Jurkat, Clone E6-1 (cell line): Measurements from ENCODE around the gene XPOT. TPM values are rescaled to one million over a fixed set of nuclear protein-coding genes. Genes with fewer than 3 reads are reported as not detected.
"Not testable (repeated sequence)": the region's sequence is repeated elsewhere in the genome, so short reads cannot be mapped to it uniquely, and the experiment has no call there.

Source experiments
- DNase-seq: peaks from one replicate; pipeline ENCODE4 v3.0.0-alpha.2; 2011; ENCODE audit warnings: low read depth, low spot score
- H3K4me3 ChIP-seq: 2 replicates; pipeline ENCODE4 v1.5.1; 2011; ENCODE audit warnings: mild to moderate bottlenecking, low read length, control low read depth, moderate library complexity
- polyA plus RNA-seq: library from polyadenylated mRNA; unstranded; fragments of >200 nt; gene quantifications from one replicate; pipeline ENCODE4 v1.2.1, GENCODE V29; 2012; ENCODE audit warnings: missing spikeins; ENCODE audit not compliant: insufficient read length, insufficient read depth

Gene XPOT, protein sequence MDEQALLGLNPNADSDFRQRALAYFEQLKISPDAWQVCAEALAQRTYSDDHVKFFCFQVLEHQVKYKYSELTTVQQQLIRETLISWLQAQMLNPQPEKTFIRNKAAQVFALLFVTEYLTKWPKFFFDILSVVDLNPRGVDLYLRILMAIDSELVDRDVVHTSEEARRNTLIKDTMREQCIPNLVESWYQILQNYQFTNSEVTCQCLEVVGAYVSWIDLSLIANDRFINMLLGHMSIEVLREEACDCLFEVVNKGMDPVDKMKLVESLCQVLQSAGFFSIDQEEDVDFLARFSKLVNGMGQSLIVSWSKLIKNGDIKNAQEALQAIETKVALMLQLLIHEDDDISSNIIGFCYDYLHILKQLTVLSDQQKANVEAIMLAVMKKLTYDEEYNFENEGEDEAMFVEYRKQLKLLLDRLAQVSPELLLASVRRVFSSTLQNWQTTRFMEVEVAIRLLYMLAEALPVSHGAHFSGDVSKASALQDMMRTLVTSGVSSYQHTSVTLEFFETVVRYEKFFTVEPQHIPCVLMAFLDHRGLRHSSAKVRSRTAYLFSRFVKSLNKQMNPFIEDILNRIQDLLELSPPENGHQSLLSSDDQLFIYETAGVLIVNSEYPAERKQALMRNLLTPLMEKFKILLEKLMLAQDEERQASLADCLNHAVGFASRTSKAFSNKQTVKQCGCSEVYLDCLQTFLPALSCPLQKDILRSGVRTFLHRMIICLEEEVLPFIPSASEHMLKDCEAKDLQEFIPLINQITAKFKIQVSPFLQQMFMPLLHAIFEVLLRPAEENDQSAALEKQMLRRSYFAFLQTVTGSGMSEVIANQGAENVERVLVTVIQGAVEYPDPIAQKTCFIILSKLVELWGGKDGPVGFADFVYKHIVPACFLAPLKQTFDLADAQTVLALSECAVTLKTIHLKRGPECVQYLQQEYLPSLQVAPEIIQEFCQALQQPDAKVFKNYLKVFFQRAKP
- 109 TPM for polyA plus RNA-seq

DNA sequence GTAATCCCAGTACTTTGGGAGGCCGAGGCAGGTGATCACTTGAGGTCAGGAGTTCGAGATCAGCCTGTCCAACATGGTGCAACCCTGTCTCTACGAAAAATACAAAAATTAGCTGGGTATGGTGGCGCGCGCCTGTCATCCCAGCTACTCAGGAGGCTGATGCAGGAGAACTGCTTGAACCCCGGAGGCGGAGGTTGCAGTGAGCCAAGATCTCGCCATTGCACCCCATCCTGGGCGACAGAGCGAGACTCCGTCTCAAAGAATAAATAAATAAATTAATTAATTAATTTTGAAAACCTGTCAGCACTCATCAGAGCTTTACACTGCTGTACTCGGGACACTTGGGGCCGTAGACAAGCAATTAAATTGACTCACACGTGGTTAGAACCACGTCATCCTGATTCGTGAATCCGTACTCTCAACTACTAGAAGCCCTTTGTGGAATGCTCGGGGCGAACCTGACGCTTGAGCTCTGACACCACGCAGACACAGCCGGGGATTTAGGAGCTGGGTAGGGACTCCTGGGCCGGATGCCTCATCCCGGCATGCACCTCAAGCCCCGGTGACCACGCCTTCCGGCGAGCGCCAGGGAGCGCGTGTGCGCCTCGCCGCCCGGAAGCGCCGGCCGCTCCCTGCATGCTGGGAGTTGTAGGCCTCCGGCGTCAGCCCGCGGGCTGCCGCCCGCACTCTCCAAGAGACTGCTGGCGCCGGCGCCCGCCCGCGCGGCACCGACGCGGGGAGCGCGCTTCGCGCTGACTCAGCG, at the start of gene XPOT:
Gene XPOT, plus strand, starts transcription at position 686 of the 763 bp plus-strand sequence. CDS start 5,644 bp downstream, outside the sequence.
- DNase-seq: peak; percentile 96
- peak within 1 kb of the TSS; percentile 79 for H3K4me3 ChIP-seq

DNA sequence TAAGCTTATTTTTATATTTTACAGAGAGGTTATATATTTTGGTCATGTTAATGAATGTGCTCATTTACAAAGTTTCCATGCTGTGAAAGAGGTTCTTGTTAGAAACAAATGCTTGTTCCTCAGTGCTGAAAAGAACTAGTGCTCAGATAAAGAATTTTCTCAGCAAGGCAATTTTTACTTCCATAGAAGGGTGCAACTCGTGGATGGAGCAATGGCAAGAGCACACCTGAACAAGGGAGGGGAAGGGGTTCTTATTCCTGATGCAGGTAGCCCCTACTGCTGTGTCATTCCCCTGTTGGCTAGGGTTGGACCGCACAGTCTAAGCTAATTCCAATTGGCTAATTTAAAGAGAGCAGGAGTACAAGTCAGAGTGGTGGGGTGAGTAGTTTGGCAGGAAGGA, 48.0 kb upstream of the XPOT start:
- H3K4me3 ChIP-seq, DNase-seq: not testable (repeated sequence)

DNA sequence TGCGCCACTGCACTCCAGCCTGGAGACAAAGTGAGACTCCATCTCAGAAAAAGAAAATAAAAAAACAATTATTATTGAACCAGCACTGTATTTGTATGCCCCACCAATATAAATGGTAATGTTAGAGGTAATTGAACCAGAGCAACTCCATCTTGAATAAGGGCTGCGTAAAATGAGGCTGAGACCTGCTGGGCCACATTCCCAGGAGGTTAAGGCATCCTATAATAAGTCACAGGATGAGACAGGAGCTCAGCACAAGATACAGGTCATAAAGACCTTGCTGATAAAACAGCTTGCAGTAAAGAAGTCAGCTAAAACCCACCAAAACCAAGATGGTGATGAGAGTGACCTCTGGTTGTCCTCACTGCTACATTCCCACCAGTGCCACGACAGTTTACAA, 43.0 kb upstream of the XPOT start:
- not testable (repeated sequence) for H3K4me3 ChIP-seq, DNase-seq

DNA sequence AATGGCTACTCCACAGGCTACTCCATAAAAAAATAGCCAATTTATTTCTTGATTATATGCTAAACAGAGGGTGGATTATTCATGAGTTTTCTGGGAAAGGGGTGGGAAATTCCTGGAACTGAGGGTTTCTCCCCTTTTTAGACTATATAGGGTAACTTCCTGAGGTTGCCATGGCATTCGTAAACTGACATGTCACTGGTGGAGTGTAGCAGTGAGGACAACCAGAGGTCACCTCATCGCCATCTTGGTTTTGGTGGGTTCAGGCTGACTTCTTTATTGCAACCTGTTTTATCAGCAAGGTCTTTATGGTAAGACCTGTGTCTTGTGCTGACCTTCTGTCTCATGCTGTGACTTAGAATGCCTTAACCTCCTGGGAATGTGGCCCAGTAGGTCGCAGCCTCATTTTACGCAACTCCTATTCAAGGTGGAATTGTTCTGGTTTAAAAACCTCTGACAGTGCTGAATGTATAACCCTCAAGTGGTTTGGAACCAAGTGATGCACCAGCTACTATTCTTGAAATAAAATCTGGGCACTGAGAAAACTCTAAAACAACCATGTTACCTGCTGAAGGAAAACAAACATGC, 41.4 kb upstream of the XPOT start:
- H3K4me3 ChIP-seq: no peak overlapping the region
- DNase-seq: no peak

DNA sequence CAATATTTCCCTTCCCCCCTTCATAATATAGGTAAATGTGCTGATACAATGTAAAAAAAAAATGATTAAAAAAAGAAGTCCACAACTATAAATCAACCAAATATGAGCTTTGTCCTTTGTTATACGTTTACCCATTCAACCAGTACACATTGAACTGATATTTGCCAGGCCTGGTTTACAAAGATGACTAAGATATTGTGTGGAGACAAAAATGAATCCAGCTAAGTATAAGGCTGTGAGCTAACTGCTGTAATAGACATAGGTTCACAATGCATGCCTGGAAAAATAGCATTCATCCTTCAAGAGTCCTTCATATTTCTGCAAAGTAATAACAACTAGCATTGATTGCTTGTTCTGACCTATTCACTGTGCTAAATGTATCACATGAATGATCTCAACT, 20.5 kb upstream of the XPOT start:
- H3K4me3 ChIP-seq: no peak overlapping the region
- DNase-seq: no peak

DNA sequence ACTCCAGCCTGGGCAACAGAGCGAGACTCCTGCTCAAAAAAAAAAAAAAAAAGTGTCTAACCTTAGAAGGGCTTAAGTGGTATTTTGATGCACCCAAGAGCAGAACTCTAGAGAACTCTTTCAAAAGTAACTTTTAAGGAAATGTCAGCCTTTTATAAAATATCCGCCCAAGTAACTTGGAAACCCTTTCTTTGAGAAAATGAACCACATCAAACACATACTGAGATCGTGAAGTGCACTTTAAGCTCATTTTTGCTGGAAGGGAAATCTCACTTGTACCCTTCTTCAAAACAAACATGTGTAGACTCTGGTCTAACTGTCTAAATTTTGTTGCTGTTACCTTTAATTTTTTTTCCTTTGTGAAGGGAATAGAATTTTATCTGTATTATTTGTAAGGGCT, 19.2 kb upstream of the XPOT start:
- no peak overlapping the region for H3K4me3 ChIP-seq

DNA sequence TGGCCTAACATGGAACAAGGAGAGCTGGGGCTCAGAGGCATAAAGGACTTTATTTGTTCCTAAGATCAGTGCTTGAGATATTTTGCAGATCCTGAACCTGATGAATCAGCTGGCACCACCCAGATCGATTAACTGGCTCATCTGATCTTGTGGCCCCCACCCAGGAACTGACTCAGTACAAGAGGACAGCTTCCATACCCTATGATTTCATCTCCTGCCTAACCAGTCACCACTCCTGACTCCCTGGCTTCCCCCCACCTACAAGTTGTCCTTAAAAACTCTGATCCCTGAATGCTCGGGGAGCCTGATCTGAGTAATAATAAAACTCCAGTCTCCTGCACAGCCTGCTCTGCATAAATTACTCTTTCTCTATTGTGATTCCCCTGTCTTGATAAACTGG, 18.7 kb upstream of the XPOT start:
- DNase-seq: no peak

More for the DNA sequence above, 19.2 kb upstream of the XPOT start:
- DNase-seq: peak; percentile 93

DNA sequence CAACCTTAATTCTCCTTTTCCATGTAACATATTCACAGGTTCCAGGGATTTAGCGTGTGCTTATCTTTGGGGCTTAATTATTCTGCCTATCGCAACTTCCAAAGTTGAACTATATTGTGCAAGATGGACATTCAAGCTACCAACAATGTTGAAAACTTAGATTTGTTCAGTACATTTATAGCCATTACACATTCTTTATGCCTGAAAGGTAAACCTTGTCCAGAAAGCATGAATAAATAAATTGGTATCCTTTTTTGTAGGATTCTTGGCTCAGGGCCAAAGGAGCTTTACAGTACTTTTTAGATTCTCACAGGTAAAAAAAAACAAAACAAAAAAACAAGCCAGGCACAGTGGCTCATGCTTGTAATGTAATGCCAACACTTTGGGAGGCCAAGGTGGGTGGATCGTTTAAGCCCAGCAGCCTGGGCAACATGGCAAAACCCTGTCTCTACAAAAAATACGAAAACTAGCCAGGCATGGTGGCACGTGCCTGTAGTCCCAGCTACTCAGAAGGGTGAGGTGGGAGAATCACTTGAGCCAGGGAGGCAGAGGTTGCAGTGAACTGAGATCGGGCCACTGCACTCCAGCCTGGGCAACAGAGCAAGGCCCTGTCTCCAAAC, 16.9 kb upstream of the XPOT start:
- DNase-seq: no peak
- H3K4me3 ChIP-seq: no peak overlapping the region

More for the DNA sequence above, 18.7 kb upstream of the XPOT start:
- no peak overlapping the region for H3K4me3 ChIP-seq

DNA sequence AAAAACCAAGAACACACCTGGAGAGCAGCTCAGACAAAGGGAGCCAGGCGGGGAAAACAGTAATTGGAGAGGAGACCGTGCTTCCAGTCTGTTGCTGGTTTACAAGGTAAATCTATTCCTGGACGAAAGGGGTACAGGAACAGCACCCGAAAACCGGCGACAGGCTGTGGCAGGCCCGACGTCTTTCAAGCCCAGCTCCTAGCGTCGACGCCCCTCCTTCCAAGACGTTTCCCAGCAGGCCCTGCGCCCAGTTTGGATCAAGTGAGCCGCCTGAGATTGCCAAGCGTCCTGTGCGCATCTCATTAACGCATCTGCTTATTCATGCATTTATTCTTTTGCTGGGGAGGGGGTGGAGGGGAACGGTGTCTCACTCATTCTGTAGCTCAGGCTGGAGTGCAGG, 15.0 kb upstream of the XPOT start:
- no peak for DNase-seq

DNA sequence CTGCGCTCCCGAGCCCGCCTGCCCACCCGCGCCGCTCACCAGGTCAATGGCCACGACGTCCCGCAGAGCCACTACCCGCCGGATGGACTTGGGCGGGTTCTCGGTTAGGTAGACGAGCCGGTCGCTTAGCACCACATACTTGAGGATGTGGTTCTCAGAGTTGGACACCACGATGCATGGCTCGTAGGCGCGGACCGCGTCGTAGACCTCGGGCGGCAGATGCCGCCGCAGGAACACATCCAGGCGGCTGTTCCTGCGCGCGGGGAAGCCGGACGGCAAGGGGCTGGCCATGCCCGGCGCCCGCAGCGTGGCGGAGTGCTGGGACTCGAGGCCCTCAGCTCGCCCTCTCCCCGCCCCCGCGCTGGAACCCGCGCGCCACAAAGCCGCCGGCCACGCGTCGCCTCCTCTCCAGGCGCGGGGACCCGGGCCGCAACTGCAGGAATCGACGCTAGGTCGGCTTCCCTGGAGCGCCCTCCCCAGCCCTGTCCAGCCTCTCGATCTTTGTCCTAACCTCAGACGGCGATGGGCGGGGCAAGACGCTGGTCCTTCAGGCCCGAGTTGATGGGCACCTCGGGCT, 13.8 kb upstream of the XPOT start, which contains the start of gene C12orf56:
Gene C12orf56, minus strand, starts transcription at position 484 of the 577 bp plus-strand sequence. Its CDS starts 193 bp downstream, at position 291.
- no peak for DNase-seq
- H3K4me3 ChIP-seq: no peak within 1 kb of the TSS

More for the DNA sequence above, 15.0 kb upstream of the XPOT start:
- H3K4me3 ChIP-seq: no peak overlapping the region

DNA sequence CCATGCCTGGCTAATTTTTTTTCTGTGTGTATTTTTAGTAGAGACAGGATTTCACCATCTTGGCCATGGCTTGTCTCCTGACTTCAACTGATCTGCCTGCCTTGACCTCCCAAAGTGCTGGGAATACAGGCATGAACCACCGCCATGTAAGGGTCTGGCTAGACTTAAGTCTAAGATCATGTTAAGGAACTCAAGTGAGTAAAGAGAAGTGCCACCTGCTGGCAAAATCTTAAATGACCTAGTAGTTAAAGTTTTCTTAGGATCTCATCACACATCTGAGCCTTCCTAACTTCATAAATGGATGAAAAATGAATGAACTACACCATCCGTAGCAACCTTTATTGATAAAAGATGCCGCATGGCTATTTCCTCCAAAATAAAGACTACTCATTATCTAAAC, 12.0 kb upstream of the XPOT start:
- peak; percentile 60 for DNase-seq

DNA sequence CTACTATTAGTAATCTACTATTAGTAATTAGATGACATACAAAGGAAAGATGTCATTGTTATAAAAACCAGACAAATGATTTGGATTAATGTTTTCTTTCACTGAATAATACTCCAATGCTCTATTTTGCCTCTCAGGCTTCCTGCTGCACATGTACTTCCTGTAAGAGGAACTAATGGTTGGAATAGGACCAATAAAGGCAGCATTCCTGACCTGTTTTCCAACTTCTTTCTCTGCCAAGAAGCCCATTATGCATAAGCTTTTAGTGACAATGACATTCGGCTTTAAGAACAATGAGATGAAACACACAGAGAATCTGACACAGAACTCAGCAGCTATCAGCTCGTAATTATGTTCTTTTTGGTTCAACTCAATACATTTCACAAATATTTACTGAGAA, 8.5 kb upstream of the XPOT start:
- DNase-seq: no peak
- no peak overlapping the region for H3K4me3 ChIP-seq

More for the DNA sequence above, 12.0 kb upstream of the XPOT start:
- H3K4me3 ChIP-seq: no peak overlapping the region

DNA sequence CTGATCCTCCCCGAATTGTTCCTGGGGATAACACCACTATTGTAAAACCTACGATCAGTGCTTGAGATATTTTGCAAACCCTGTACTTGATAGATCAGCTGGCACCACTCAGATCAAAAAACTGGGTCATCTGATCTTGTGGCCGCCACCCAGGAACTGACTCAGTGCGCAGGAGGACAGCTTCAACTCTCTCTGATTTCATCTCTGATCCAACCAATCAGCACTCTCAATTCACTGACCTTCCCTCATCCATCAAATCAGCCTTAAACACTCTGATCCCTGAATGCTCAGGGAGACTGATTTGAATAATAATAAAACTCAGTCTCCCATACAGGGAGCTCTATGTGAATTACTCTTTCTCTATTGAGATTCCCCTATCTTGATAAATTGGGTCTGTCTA, 4.2 kb upstream of the XPOT start:
- DNase-seq: no peak

DNA sequence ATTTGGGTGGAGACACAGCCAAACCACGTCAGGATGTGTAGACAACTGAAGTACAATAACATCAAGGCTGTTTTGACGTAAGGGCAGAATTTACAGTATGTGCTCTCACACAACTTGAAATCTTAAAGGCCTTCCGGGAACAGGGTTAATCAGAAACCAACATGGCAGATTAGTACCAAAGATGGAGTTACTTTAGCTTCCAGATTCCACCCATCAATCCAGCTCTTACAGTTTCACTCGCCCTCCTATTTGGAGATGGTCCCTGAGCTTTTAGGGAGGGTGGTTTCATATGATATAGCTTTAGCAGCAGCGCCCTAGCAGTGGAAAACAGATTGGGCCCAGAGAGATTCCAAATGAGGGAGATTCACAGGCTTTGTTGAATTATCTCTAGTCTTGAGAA, 2.0 kb upstream of the XPOT start:
- H3K4me3 ChIP-seq: no peak overlapping the region
- no peak for DNase-seq

More for the DNA sequence above, 4.2 kb upstream of the XPOT start:
- H3K4me3 ChIP-seq: no peak overlapping the region

DNA sequence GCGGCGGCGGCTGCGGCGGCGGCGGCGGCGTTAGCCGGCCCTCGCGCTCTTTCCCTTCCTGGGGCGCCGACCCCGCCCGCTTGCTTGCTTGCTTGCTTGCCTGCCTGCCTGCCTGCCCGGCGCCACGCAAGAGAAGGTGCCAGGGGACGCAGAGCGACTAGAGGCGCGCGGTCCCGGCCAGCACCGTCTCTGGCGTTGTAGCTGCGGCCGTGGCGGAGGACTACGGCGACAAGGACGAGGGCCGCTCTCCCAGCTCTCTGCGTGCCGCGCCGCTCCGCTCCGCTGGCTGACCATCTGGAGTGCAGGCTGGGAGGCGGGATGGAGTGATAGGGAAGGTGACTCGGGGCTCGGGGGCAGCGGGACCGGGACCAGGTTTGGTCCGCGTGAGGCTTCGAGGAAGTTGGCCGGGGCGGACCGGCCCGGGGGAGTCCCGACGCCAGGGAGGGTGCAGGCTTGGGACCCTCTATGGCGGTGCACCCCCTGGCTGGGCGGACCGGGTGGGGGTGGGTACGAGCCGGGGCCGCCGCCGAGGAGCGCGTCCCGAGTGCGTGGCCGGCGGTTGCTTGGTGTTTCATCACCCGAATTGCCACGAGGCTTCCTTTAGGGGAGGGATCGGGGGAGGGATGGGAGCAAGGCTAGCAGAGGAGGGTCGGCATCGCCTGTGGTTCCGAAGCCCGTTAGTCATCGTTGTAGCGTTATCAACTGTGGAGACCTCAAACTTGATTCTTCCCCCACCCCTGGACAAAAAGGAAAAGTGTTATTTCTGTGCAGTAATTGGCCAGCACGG, 471 bp downstream of the XPOT start:
- peak overlapping the region; percentile 73 for H3K4me3 ChIP-seq
- DNase-seq: peak; percentile 30

DNA sequence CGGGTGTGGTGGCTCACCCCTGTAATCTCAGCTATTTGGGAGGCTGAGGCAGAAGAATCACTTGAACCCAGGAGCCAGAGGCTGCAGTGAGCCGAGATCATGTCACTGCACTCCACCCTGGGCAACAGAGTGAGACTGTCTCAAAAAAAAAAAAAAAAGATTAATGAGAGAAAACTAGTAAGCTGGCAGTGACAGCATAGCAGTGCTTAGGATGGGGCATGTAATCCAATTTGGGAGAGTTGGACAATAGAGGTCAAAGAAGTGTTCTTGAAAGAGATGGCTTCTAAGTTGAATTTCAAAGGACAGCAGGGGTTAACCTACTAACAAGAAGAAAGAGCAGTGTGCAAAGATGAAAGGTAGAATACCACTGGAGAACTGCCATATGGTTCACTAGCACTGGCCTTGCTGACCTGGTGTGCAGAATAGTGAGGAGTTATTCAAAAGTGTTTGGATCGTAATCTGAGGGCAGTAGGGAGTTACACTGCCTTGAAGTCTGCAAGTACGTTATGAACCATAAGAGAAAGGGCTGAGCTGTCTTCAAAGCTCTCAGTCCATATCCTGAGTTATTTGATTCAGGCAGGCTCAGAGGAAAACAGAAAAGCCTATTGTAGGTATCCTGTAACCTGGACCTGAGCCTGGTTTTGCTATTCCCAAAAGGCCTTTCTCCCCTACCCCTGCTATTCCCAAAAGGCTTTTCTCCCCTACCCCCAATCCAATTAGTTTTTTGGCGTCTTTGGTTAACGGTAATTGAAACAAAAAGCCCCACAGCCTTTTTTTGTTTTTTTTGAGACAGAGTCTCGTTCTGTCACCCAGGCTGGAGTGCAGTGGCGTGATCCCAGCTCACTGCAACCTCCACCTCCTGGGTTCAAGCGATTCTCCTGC, 3.4 kb downstream of the XPOT start:
- DNase-seq: no peak
- H3K4me3 ChIP-seq: no peak overlapping the region
